HG03139 (cell line): ENCODE results near the gene IL12A.

Experiments
- ATAC-seq: cut with Tn5 transposase; IDR thresholded peaks from one replicate; pipeline ENCODE4 v1.9.1; 2021; ENCODE audit not compliant: unreplicated experiment

IL12A gene

GRCh38 chr3:159988617-159989271, at the start of gene IL12A:
IL12A (plus strand) TSS chr3:159988835.
- ATAC-seq = peak; percentile 94

- peak; percentile 88 for ATAC-seq
Measured at GRCh38 chr3:159941038-159942000, 47.3 kb upstream of the IL12A start.

GRCh38 chr3:159944781-159945180, 43.9 kb upstream of the IL12A start:
- no peak for ATAC-seq

GRCh38 chr3:159945930-159946329, 42.7 kb upstream of the IL12A start:
- no peak for ATAC-seq

- no peak for ATAC-seq
Measured at GRCh38 chr3:159947220-159947619, 41.4 kb upstream of the IL12A start.

- ATAC-seq = no peak
Measured at GRCh38 chr3:159948429-159949144, 40.0 kb upstream of the IL12A start.

- peak; percentile 57 for ATAC-seq
Measured at GRCh38 chr3:159950156-159950898, 38.3 kb upstream of the IL12A start.

- no peak for ATAC-seq
Measured at GRCh38 chr3:159951540-159951939, 37.1 kb upstream of the IL12A start.

- no peak for ATAC-seq
Measured at GRCh38 chr3:159953325-159954085, 35.1 kb upstream of the IL12A start.

- ATAC-seq = no peak
Measured at GRCh38 chr3:159960188-159961148, 28.2 kb upstream of the IL12A start.

GRCh38 chr3:159964166-159964973, 24.3 kb upstream of the IL12A start:
- ATAC-seq = peak; percentile 100

GRCh38 chr3:159971311-159971710, 17.3 kb upstream of the IL12A start:
- ATAC-seq = no peak

GRCh38 chr3:159977295-159977694, 11.3 kb upstream of the IL12A start:
- ATAC-seq = no peak

GRCh38 chr3:159978353-159978752, 10.3 kb upstream of the IL12A start:
- peak; percentile 77 for ATAC-seq

- ATAC-seq = no peak
Measured at GRCh38 chr3:159978918-159979703, 9.5 kb upstream of the IL12A start.

- ATAC-seq = no peak
Measured at GRCh38 chr3:159982442-159982974, 6.1 kb upstream of the IL12A start.

GRCh38 chr3:159987291-159987711, 1.3 kb upstream of the IL12A start:
- ATAC-seq = no peak
